GM18951 (cell line): ENCODE data around the gene CCDC70.

Experiments
- POLR2A ChIP-seq: IDR thresholded peaks from 4 replicates; pipeline ENCODE4 v1.6.1; 2011; ENCODE audit warnings: mild to moderate bottlenecking; ENCODE audit not compliant: insufficient read length, insufficient read depth; ENCODE audit errors: extremely low read depth
- in situ Hi-C: fragments of 300-500 bp; cut with MboI; formaldehyde crosslinking; loops from one replicate; pipeline ENCODE4 v1.12.0; 2022; ENCODE audit warnings: low sequenced_read_pairs, mixed read lengths, inconsistent platforms; ENCODE audit not compliant: unreplicated experiment

The CCDC70 gene

DNA sequence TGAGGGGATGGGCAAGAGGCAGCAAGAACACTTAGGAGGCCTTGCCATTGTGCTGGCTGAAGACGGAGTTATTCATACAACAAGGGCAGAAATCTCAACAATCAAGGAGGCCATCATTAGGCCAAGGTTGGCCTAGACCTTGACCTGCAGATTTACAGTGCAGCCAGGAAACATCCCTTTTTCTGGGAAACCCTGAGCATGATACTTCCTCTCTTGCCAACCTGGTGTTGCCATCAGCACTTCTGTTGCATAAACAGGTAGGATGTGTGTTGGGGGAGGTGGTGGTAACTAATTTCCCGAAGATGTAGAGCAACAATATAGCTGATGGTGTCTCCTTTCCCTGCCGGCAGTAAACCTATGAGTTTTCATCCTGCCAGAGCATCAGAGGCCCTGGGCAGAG lies 24.8 kb upstream of the CCDC70 start:
- TF ChIP-seq POLR2A = no peak

DNA sequence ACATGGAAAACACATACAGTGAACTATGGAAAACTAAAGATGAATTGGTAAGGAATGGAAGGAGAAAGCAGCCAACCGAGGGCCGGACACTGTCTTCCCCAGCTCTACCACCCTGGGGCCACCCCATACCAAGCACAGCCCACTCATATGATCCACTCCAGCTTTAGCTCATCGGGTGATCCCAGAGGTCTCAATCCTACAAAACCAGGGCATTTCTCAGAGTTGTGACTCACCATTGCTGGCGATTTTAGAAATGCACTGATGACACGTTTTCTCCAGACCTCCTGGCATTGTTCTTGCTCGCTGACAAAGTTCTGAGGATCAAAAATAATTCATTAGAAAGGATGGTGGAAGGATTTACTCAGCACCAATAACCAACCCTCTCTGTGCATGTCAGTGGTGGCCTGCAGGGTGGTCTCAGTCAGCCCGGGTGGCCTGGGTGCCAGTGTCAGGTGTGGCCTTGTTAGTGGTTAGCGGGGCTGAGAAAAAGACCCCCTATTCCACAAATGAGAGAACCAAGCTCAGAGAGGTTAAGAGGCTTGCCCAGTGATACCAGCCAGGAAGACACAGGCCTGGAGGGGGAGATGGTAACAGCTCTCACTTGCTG lies 23.4 kb upstream of the CCDC70 start:
- in situ Hi-C loops = no loop called here
- TF ChIP-seq POLR2A = no peak

More for the DNA sequence above, 24.8 kb upstream of the CCDC70 start:
- in situ Hi-C loops = no loop called here

DNA sequence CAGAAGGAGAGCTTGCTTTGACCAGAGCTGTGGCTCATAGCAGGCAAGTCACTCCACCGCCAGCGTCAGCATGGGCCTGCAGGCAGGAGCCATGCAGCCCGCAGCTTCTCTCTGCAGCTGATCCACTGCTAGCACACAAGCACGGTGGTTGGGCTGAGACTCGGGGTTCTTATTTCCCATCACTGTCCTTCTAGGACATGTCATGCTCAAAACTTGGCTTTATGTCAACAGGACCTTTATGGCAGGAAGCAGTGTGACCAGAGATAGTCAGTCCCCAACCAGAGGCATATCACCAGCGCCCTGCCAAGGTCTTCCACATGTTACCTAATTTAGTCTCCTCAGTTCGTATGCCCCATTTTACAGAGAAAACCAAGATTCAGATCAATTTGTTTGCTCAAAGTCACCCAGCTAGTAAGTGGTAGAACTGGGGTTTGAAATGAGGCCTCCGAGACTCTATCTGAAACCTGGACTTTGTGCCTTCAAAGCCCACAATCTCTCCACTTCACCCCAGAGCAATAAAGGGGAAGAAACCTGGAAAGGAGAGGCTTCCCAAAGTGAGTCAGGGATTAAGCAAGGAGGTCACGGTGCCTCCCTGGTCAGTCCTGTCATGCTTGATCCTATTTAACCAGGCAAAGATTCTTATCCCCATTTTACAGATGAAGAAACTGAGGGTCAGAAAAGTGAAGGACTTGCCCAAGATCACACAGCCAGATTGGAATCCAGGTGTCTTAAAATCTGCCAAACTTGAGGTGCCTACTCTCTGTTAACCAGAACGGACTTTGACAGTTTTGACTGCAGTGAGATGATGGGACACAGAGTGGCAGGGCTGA lies 21.8 kb upstream of the CCDC70 start:
- TF ChIP-seq POLR2A = no peak
- in situ Hi-C loops = no loop called here

DNA sequence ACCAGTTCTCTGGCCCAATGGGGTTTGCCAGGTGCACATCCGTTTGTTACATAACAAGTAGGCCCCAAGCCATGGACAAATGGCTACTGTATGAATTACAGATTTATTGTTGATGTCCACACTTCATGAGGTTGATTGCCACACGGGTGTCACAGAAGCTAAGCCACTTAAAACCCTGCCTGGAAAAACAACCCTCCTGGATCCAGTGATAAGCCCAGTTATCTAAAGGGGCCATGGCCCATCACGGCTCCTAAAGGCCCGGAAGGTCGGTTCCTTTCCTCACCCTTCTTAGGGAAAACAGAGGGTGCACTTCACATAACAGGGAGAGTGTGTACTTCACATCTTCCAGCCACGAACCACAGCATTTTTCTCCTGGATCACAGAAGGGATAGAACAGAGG lies 20.9 kb upstream of the CCDC70 start:
- in situ Hi-C loops = no loop called here
- TF ChIP-seq POLR2A = no peak

DNA sequence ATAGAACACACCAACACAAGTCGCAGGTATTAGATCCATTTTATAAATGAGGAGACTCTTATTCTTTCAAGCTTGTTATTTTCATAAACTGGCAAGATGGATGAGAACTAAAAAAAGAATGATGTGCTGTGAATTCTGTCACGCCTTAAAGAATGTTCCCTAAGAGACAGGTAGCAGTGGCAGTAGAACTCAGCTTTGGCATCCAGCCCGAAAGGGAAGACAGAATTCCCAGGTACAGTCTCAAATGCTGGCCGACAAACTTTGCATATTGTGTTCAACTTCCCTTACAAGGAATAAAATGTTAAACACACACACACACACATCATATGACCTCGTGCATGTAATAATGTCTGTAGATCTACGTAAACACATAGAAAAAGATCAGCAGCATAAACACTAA lies 20.0 kb upstream of the CCDC70 start:
- in situ Hi-C loops = no loop called here
- TF ChIP-seq POLR2A = no peak

DNA sequence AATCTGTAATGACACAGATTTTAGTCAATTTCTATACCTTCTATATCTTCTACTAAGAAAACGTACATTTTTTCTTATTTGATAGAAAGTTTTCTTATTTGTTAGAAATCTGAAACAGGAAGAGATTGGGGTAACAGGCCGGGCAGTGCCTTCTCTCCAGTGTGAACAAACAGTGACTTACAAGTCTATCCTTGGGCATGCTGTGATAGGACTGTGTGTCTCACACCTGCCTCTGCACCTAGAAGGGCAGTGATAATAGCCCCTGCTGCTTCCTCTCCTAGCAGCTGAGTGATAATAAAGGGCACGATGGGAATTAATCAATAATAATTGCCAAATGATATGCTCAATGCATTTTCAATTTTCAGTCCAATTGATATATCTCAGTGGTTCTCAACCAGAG lies 18.2 kb upstream of the CCDC70 start:
- in situ Hi-C loops = no loop called here
- TF ChIP-seq POLR2A = no peak

DNA sequence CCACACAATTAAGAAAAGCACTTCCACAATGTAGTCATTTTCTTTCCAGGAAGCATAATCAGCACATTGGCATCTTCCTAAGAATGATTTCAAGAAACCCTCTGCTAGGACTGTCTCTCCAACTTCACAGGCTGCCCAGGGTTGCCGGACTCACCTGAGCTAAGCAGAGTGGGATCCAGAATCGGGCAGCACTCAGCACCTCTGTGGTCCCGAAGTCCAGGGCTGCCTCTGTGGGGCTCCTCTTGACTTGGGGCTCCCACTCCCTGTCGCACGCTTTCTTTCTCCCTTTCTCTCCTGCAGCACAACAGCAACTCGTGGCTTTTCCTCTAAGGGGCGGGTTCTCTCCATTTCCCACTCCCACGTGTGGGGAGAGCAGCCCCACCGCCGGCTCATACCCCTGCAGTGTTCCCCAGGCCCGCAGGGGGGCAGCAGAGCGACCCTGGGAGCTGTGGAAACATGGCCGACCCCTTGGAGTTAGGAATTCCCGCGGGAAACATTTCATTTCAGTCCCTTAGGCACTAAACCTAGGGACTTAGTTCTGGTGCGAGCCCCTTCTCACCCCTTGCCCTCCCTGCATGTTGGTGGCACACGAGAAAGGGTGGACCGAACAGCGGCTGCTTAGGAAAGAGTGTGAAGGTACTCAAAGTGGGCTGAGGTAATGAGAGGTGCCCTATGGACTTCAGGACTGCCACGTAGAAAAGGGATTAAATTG lies 16.8 kb upstream of the CCDC70 start, which contains the start of gene TMEM272:
Gene TMEM272, minus strand, starts transcription at position 316 of the 712 bp plus-strand sequence. CDS start 6,647 bp downstream, outside the sequence.
- in situ Hi-C loops = no loop called here
- no peak for TF ChIP-seq POLR2A

DNA sequence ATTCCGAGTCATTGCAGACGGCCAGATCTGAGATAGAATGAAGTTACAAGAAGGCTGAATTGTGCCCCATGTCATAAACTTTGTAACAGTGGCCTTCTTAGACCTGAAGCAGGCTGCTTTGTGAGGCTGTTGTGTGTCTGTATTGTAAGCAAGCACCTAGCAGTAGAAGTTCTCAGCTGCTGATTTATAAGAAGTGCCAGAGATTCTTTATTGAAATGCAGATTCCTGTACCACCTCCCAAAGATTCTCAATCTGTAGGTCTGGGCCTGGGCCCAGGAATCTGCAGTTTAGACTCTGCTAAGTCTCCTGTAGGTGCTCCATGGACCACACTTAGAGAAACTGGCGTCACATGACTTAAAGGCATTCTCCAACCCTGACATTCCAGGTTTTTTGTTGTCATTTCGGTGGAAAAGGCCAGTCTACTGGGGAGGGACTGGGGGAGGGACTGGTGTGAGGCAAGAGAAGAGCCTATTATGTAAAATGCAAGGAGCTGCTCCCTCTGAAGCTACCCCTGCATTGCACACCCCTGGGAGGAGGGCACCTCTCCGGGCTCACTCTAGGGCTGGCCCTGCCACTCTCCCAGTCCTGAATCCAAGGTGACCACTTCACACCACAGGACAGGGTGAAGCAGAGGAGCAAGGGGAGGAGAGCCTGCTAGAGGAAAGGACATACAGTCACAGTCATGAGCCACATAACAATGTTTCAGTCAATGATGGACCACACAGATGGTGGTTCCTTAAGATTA lies 16.0 kb upstream of the CCDC70 start:
- in situ Hi-C loops = no loop called here
- no peak for TF ChIP-seq POLR2A

DNA sequence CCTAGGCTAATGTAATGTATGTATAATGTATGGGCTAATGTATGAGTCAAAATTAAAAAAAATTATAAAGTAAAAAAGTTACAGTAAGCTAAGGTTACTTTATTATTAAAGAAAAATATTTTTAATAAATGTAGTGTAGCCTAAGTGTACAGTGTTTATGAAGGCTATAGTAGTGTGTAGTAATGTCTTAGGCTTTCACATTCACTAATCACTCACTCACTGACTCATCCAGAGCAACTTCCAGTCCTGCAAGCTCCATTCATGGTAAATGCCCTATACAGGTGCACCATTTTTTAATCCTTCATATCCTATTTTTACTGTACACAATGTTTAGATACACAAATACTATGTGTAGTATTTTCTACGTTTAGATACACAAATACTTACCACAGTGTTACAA lies 15.0 kb upstream of the CCDC70 start:
- in situ Hi-C loops = no loop called here
- no peak for TF ChIP-seq POLR2A

DNA sequence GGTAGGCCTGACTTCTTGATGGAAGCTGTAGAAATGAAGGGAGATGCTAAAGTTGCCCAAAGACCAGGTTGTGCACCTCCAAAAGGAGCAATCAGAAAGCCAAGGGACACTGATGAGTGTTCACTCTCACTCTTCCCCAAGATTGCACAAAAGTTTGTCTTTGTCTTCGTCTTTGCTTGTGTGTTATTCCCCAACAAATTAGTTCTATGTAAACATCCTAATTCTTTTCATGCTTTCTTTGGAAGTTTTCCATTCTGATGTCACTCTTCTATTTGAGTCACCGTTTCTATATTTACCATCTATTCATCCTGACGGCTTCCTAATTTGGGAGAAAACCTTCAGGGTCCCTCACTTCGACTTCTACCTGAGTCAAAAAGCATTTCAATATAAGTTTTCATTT lies 13.1 kb upstream of the CCDC70 start:
- no peak for TF ChIP-seq POLR2A
- in situ Hi-C loops = no loop called here

DNA sequence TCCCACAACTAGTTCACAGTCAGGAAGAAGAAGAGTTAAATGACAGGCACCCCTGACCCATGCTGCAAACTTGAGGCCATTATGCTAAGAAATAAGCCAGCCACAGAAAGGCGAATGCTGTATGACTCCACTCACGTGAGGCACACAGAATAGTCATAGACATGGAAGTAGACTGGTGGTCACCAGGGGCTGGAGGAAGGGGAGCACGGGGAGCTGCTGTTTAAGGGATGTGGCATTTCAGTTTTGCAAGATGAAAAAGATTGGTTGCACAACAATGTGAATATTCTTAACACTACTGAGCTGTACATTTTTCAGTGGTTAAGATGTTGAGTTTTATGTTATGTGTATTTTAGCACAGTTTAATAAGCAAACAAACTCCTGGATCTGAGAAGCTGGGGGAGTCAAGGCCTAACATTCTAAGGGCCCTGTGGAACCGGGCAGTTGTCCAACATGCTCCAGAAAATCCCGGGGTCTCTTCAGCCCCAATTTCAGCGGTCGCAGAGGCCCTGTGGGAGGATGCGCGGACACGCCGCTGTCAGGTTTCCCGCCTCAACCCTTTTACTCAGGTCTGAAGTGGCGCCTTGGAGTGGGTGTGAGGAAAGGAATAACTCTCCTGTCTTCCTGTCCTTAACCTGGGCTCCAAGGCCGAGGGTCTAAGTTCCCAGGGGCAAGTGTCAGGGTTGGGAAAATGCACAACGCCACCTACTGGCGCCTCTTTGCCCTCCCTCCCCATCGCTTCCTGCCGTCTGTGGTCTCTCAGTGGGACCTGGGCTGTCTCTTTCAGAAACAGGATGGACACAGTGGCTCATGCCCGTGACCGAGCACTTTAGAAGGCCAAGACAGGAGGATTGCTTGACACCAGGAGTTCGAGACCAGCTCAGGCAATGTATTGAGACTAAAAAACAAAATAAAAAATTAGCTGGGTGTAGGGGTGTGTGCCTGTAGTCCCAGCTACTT lies 12.3 kb upstream of the CCDC70 start:
- TF ChIP-seq POLR2A = no peak
- in situ Hi-C loops = no loop called here
